Right lobe of liver (tissue), 6 donors: ENCODE measurements around the gene KCND2. TPM values are rescaled to one million over a fixed set of nuclear protein-coding genes. Genes with fewer than 3 reads are reported as not detected.

ENCODE experiments used
- ATAC-seq, 4 donors: fragments of 200-7000 bp; cut with Tn5 transposase; one replicate each; pipeline ENCODE4 v1.9.1; 2020; ENCODE audit warnings: mild to moderate bottlenecking in 4 of 4, moderate library complexity in 4 of 4
- DNase-seq, 3 donors: peaks; one replicate each; pipeline ENCODE4 v3.0.0-alpha.2; 2020
- H3K27ac ChIP-seq, 3 donors: fragments of 200-600 bp; one replicate each; pipeline ENCODE4 v1.8.0; 2022
- H3K27me3 ChIP-seq, 2 donors: fragments of 200-600 bp; one replicate each; pipeline ENCODE4 v1.8.0; 2022
- H3K36me3 ChIP-seq, 4 donors: fragments of 200-600 bp; sonication (generic) in 1 of 4; one replicate each; pipeline versions ENCODE4 v1.5.1 to v1.8.0; 2017 to 2022; ENCODE audit warnings: control low read depth in 1 of 4
- H3K4me1 ChIP-seq, 4 donors: fragments of 200-600 bp; sonication (generic) in 1 of 4; one replicate each; pipeline versions ENCODE4 v1.5.1 to v1.8.0; 2017 to 2022; ENCODE audit warnings: control low read depth in 1 of 4
- H3K4me3 ChIP-seq, 3 donors: fragments of 200-600 bp; one replicate each; pipeline ENCODE4 v1.8.0; 2022
- H3K9me3 ChIP-seq, 4 donors: fragments of 200-600 bp; sonication (generic) in 1 of 4; one replicate each; pipeline versions ENCODE4 v1.5.1 to v1.8.0; 2017 to 2022; ENCODE audit warnings: control low read depth in 1 of 4
- POLR2A ChIP-seq: fragments of 450-650 bp; IDR thresholded peaks from one replicate; pipeline ENCODE4 v1.6.1; 2017; ENCODE audit warnings: antibody characterized with exemption, mild to moderate bottlenecking
- WGBS: methylation state at CpG from one replicate; pipeline ENCODE4 v1.1.6; 2018; ENCODE audit warnings: low coverage, low lambda C conversion rate; ENCODE audit not compliant: insufficient coverage; ENCODE audit errors: missing lambda C conversion rate; 5-methylcytosine and 5-hydroxymethylcytosine counted together
- intact Hi-C, 2 donors: fragments of 100-400 bp; cut with DNase I; formaldehyde crosslinking; loops; one replicate each; pipeline versions ENCODE4 v1.11.2 to v1.14.1; 2022
- total RNA-seq, 6 experiments: library from RNA; depleted of rRNA in 2 of 6; stranded (reverse); fragments of >200 nt in 2 of 6; fragmentation: NEBNext Ultra II Directional in 3 of 6; extraction: Animal tissue kit (Norgen Biotek cat#: 25700) in 3 of 6; gene quantifications; one replicate each; pipeline versions ENCODE4 v1.1.0 to v1.2.4, GENCODE V29; 2016 to 2023
- TF ChIP-seq, protein P1 (sequence below), 4 donors: fragments of 200-600 bp in 3 of 4; fragments of 450-650 bp in 1 of 4; IDR thresholded peaks; one replicate each; pipeline versions ENCODE4 v1.5.1 to v1.8.0; 2016 to 2022; ENCODE audit warnings: antibody characterized with exemption in 4 of 4, mild to moderate bottlenecking in 2 of 4
- donor health status: DM: no; HTN: yes; CAD: no.
- donor health status: DM: no; HTN: no; CAD: no.
- donor health status: DM: no; HTN: no; CAD: no.
- donor health status: DM: no; HTN: yes; CAD: no.
- donor health status: DM: no; HTN: yes; CAD: no.

KCND2 gene
- total RNA-seq, 6 experiments from 2014 or later, result 0.04 to 0.49 TPM; not detected in 4

DNA sequence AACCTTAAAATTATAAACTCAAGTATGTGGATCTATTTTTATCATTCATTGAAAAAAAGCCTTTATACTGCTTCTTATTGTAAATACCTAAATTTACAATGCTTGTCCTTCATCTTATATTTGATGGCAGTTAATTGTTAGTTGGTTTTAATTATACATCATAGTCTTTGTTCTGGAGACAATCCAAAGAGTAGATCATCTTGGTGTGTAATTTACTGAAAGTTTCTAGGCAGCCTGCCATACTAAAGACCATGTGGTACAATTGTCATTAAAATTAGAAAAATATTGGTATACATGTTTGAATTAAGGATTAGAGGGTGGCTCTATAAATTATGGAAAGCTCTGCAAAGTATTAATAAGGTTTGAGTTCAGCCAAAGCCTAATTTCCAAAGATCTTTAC lies 231.4 kb downstream of the KCND2 start:
- Histone ChIP-seq H3K4me3 (no peak overlapping the region), H3K27ac (no peak overlapping the region), H3K36me3 (no peaks in the 10 kb centered on the region), H3K4me1 (no peaks in the 10 kb centered on the region), H3K9me3 (no peaks in the 10 kb centered on the region), H3K27me3 (no peaks in the 10 kb centered on the region)
- intact Hi-C loops, result no loop called here
- no peak for ATAC-seq
- no peak for TF ChIP-seq POLR2A
- TF ChIP-seq, protein P1, sequence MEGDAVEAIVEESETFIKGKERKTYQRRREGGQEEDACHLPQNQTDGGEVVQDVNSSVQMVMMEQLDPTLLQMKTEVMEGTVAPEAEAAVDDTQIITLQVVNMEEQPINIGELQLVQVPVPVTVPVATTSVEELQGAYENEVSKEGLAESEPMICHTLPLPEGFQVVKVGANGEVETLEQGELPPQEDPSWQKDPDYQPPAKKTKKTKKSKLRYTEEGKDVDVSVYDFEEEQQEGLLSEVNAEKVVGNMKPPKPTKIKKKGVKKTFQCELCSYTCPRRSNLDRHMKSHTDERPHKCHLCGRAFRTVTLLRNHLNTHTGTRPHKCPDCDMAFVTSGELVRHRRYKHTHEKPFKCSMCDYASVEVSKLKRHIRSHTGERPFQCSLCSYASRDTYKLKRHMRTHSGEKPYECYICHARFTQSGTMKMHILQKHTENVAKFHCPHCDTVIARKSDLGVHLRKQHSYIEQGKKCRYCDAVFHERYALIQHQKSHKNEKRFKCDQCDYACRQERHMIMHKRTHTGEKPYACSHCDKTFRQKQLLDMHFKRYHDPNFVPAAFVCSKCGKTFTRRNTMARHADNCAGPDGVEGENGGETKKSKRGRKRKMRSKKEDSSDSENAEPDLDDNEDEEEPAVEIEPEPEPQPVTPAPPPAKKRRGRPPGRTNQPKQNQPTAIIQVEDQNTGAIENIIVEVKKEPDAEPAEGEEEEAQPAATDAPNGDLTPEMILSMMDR (IDR thresholded peaks at IDR 0.05), result no peak
- no peak for DNase-seq

- ATAC-seq (no peak), DNase-seq (no peak)
- Histone ChIP-seq H3K4me1 (no peaks in the 10 kb centered on the region), H3K27ac (no peak overlapping the region), H3K27me3 (no peaks in the 10 kb centered on the region), H3K4me3 (no peak overlapping the region), H3K9me3 (no peaks in the 10 kb centered on the region), H3K36me3 (no peaks in the 10 kb centered on the region)
- TF ChIP-seq, protein P1 (IDR thresholded peaks at IDR 0.05), result no peak
- TF ChIP-seq POLR2A, result no peak
- intact Hi-C loops, result no loop called here
Measured at GRCh38 chr7:120505770-120506169, 232.8 kb downstream of the KCND2 start.

- no peaks in the 10 kb centered on the region for H3K9me3 ChIP-seq
- no peaks in the 10 kb centered on the region for H3K27me3 ChIP-seq
- no peak for ATAC-seq
- TF ChIP-seq, protein P1 (IDR thresholded peaks at IDR 0.05), result no peak
- TF ChIP-seq POLR2A, result no peak
- intact Hi-C loops, result no loop called here
- no peak overlapping the region for H3K27ac ChIP-seq
- 53% methylated on average over 3 of the region's 3 CpGs for WGBS
- H3K4me3 ChIP-seq, result no peak overlapping the region
- DNase-seq, result no peak
- H3K36me3 ChIP-seq, result no peaks in the 10 kb centered on the region
- H3K4me1 ChIP-seq, result no peaks in the 10 kb centered on the region
Measured at GRCh38 chr7:120512701-120513100, 239.7 kb downstream of the KCND2 start.

GRCh38 chr7:120519224-120519623 lies 246.2 kb downstream of the KCND2 start:
- Histone ChIP-seq H3K9me3 (no peaks in the 10 kb centered on the region), H3K27ac (no peak overlapping the region), H3K4me1 (no peaks in the 10 kb centered on the region), H3K27me3 (no peaks in the 10 kb centered on the region), H3K4me3 (no peak overlapping the region), H3K36me3 (no peaks in the 10 kb centered on the region)
- ATAC-seq, result no peak
- no peak for DNase-seq
- TF ChIP-seq POLR2A, result no peak
- TF ChIP-seq, protein P1 (IDR thresholded peaks at IDR 0.05), result no peak
- intact Hi-C loops, result no loop called here
- 51% methylated on average over 3 of the region's 3 CpGs for WGBS
